ENCODE data around the gene CDYL2.

DNA sequence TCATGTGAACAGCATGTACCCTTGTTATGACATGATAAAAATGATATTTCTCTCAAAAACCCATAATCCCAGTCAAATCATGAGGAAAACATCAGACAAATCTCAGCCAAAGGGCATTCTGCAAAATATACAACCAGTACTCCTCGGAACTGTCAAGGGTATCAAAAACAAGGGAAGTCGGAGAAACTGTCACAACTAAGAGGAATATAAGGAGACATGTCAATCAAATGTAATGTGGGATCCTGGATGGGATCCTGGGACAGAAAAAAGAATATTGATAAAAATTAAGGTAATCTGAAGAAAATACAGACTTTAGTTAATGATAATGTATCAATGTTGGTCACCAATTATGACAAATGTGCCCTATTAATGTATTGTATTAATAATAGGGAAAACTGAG, 15.6 kb upstream of the CDYL2 start:
- TF ChIP-seq, protein P1, sequence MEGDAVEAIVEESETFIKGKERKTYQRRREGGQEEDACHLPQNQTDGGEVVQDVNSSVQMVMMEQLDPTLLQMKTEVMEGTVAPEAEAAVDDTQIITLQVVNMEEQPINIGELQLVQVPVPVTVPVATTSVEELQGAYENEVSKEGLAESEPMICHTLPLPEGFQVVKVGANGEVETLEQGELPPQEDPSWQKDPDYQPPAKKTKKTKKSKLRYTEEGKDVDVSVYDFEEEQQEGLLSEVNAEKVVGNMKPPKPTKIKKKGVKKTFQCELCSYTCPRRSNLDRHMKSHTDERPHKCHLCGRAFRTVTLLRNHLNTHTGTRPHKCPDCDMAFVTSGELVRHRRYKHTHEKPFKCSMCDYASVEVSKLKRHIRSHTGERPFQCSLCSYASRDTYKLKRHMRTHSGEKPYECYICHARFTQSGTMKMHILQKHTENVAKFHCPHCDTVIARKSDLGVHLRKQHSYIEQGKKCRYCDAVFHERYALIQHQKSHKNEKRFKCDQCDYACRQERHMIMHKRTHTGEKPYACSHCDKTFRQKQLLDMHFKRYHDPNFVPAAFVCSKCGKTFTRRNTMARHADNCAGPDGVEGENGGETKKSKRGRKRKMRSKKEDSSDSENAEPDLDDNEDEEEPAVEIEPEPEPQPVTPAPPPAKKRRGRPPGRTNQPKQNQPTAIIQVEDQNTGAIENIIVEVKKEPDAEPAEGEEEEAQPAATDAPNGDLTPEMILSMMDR (IDR thresholded peaks at IDR 0.05 in 4 of 5, conservative IDR thresholded peaks at IDR 0.05 in 1 of 5), result no peak
- no peak for TF ChIP-seq POLR2A (IDR thresholded peaks at IDR 0.05)
